Sigmoid colon (tissue), 4 donors: ENCODE measurements around the gene ZDHHC22.

Experiments used
- CTCF ChIP-seq, 4 experiments: fragments of 450-650 bp in 3 of 4; fragments of 200-600 bp in 1 of 4; IDR thresholded peaks; one replicate each; pipeline ENCODE4 v1.5.1; 2016 to 2019; ENCODE audit warnings: antibody characterized with exemption in 4 of 4, mild to moderate bottlenecking in 3 of 4, moderate library complexity in 2 of 4
- POLR2A ChIP-seq, 2 donors: fragments of 450-650 bp; IDR thresholded peaks; one replicate each; pipeline ENCODE4 v1.6.1; 2016; ENCODE audit warnings: antibody characterized with exemption in 2 of 2, mild to moderate bottlenecking in 2 of 2, moderate library complexity in 2 of 2
- POLR2AphosphoS5 ChIP-seq, 4 donors: sonication (generic); formaldehyde crosslinking; IDR thresholded peaks; one replicate each; pipeline ENCODE4 v1.6.1; 2017; ENCODE audit warnings: antibody characterized with exemption in 4 of 4

GRCh38 chr14:77116172-77116817 lies 25.3 kb downstream of the ZDHHC22 start:
- TF ChIP-seq CTCF (IDR thresholded peaks at IDR 0.05) (no peak), POLR2AphosphoS5 (IDR thresholded peaks at IDR 0.05) (no peak), POLR2A (IDR thresholded peaks at IDR 0.05) (no peak)
